ENCODE data around the gene DTHD1.

GRCh38 chr4:36358173-36358572, 76.8 kb downstream of the DTHD1 start:
- TF ChIP-seq CTCF (IDR thresholded peaks at IDR 0.05; ENCODE audit: borderline replicate concordance, extremely low read depth, low read length, poor library complexity, severe bottlenecking): no peak
- TF ChIP-seq EZH2 (IDR thresholded peaks at IDR 0.05; ENCODE audit: borderline replicate concordance, low read depth, low read length, severe bottlenecking): no peak
